Measurements from ENCODE around the gene CYP2U1. TPM values are rescaled to one million over a fixed set of nuclear protein-coding genes. Genes with fewer than 3 reads are reported as not detected.

The CYP2U1 gene
- total and polyA plus RNA-seq, 2 of the 8 experiments (the other 6 are each of a cell fraction or from before 2014, with no cell fraction given), result 3.1 to 5.0 TPM

- TF ChIP-seq NRF1 (IDR thresholded peaks at IDR 0.05; ENCODE audit: low read depth, low read length) (no peak), JUN (IDR thresholded peaks at IDR 0.05; ENCODE audit: low read depth, low read length) (no peak)
These were observed 37.9 kb upstream of the CYP2U1 start (continued) for GRCh38 chr4:107893171-107894137.

Measured in H1 (cell line).